B cell (primary cell): Measurements from ENCODE around the gene PARD6A. TPM values are rescaled to one million over a fixed set of nuclear protein-coding genes. Genes with fewer than 3 reads are reported as not detected.

Source experiments
- ATAC-seq: fragments of 200-7000 bp; cut with Tn5 transposase; one replicate; pipeline ENCODE4 v1.10.0; 2021; ENCODE audit warnings: low read depth, mild to moderate bottlenecking, moderate number of reproducible peaks, moderate library complexity
- CTCF ChIA-PET: fragments of 350-600 bp; sonication (Branson Sonifier 250); formaldehyde crosslinking; loops from one replicate; lab custom pipeline; 2021; ENCODE audit warnings: antibody characterized with exemption, inconsistent platforms; lab: Charles Lee
- POLR2A ChIA-PET: fragments of 350-600 bp; sonication (Branson Sonifier 250); formaldehyde crosslinking; loops from one replicate; lab custom pipeline; 2021; ENCODE audit warnings: antibody characterized with exemption; lab: Charles Lee
- DNase-seq: peaks from one replicate; pipeline ENCODE4 v3.0.0; 2013
- H2AFZ ChIP-seq: 2 replicates; pipeline ENCODE4 v1.6.1; 2012; ENCODE audit warnings: mild to moderate bottlenecking, low read depth, low read length; ENCODE audit not compliant: insufficient read depth, poor library complexity, severe bottlenecking
- H3K27ac ChIP-seq, 2 donors: 1 replicate in 1 of 2; 2 replicates in 1 of 2; pipeline ENCODE4 v1.5.1; 2012 to 2013; ENCODE audit warnings: low read length in 2 of 2, mild to moderate bottlenecking in 2 of 2, moderate library complexity in 1 of 2
- H3K27me3 ChIP-seq, 4 experiments: fragments of 200-600 bp in 1 of 4; sonication (generic) in 1 of 4; replicated peaks in 1 of 4; 1 replicate in 2 of 4; 2 replicates in 2 of 4; pipeline versions ENCODE4 v1.6.1 to v1.7.0; 2013 to 2016; ENCODE audit warnings: low read length in 3 of 4, mild to moderate bottlenecking in 2 of 4, mixed read lengths in 1 of 4, moderate library complexity in 1 of 4; ENCODE audit not compliant: insufficient read depth in 4 of 4, control insufficient read depth in 3 of 4; ENCODE audit errors: control extremely low read depth in 1 of 4
- H3K36me3 ChIP-seq, 2 experiments: replicated peaks in 1 of 2; 1 replicate in 1 of 2; 2 replicates in 1 of 2; pipeline versions ENCODE4 v1.6.1 to v1.7.1; 2013; ENCODE audit warnings: low read length in 1 of 2; ENCODE audit not compliant: insufficient read depth in 2 of 2, control insufficient read depth in 1 of 2; ENCODE audit errors: control extremely low read depth in 1 of 2, extremely low read depth in 1 of 2
- H3K4me1 ChIP-seq, 2 donors: fragments of 200-600 bp in 1 of 2; sonication (generic) in 1 of 2; 1 replicate in 1 of 2; 2 replicates in 1 of 2; pipeline versions ENCODE4 v1.5.1 to v1.6.1; 2013 to 2017; ENCODE audit warnings: low read length in 2 of 2; ENCODE audit not compliant: control insufficient read depth in 2 of 2, insufficient read depth in 2 of 2
- H3K4me2 ChIP-seq: replicated peaks from 2 replicates; pipeline ENCODE3; 2012; ENCODE audit warnings: mild to moderate bottlenecking, low read depth, low read length; ENCODE audit not compliant: poor library complexity, severe bottlenecking
- H3K4me3 ChIP-seq, 5 experiments: fragments of 200-600 bp in 1 of 5; sonication (generic) in 1 of 5; 1 replicate in 3 of 5; 2 replicates in 2 of 5; pipeline versions ENCODE4 v1.5.1 to v1.7.0; 2011 to 2016; ENCODE audit warnings: low read length in 4 of 5, mild to moderate bottlenecking in 4 of 5, low read depth in 2 of 5, control low read depth in 1 of 5, moderate library complexity in 1 of 5; ENCODE audit not compliant: insufficient read depth in 1 of 5; ENCODE audit errors: control extremely low read depth in 1 of 5, extremely low read depth in 1 of 5
- H3K79me2 ChIP-seq: fragments of 200-600 bp; sonication (generic); one replicate; pipeline ENCODE4 v1.6.0; 2016; ENCODE audit warnings: low read length; ENCODE audit not compliant: control insufficient read depth, insufficient read depth
- H3K9ac ChIP-seq: fragments of 200-600 bp; sonication (generic); 2 replicates; pipeline ENCODE4 v1.6.1; 2017; ENCODE audit warnings: mild to moderate bottlenecking, low read length, moderate library complexity
- H3K9me3 ChIP-seq, 3 donors: one replicate each; pipeline versions ENCODE4 v1.6.1 to v1.7.1; 2013; ENCODE audit warnings: low read length in 2 of 3; ENCODE audit not compliant: control insufficient read depth in 2 of 3, insufficient read depth in 1 of 3; ENCODE audit errors: control extremely low read depth in 1 of 3
- H4K20me1 ChIP-seq: 2 replicates; pipeline ENCODE4 v1.6.0; 2012; ENCODE audit warnings: mild to moderate bottlenecking, low read length; ENCODE audit not compliant: insufficient read depth, control insufficient read depth, poor library complexity, severe bottlenecking
- H3K27ac Mint-ChIP-seq: one replicate; pipeline ENCODE4 v1.8.0; 2021; ENCODE audit warnings: mixed read lengths
- H3K27me3 Mint-ChIP-seq: one replicate; pipeline ENCODE4 v1.8.0; 2021; ENCODE audit warnings: mixed read lengths
- H3K4me1 Mint-ChIP-seq: one replicate; pipeline ENCODE4 v1.8.0; 2021; ENCODE audit warnings: mixed read lengths
- H3K4me3 Mint-ChIP-seq: one replicate; pipeline ENCODE4 v1.8.0; 2021; ENCODE audit warnings: mixed read lengths
- H3K9me3 Mint-ChIP-seq: one replicate; pipeline ENCODE4 v1.8.0; 2022; ENCODE audit warnings: mixed read lengths; ENCODE audit not compliant: insufficient read depth
- CTCF ChIP-seq: fragments of 200-600 bp; IDR thresholded peaks from one replicate; pipeline ENCODE4 v1.8.0; 2022; ENCODE audit warnings: antibody characterized with exemption, mild to moderate bottlenecking
- EZH2 ChIP-seq: IDR thresholded peaks from 2 replicates; pipeline ENCODE4 v1.6.1; 2012; ENCODE audit warnings: borderline replicate concordance, low read depth, mild to moderate bottlenecking, moderate library complexity, low read length; ENCODE audit not compliant: insufficient read depth, poor library complexity, severe bottlenecking
- WGBS: methylation state at CpG from one replicate; pipeline ENCODE4 v1.1.5; 2013; ENCODE audit warnings: missing lambda C conversion rate; ENCODE audit not compliant: insufficient coverage; 5-methylcytosine and 5-hydroxymethylcytosine counted together
- intact Hi-C: fragments of 100-400 bp; cut with micrococcal nuclease; formaldehyde crosslinking; loops from one replicate; pipeline ENCODE4 v1.10.0; 2022
- polyA plus RNA-seq: library from polyadenylated mRNA; depleted of rRNA; stranded (reverse); fragments of >200 nt; gene quantifications from 2 replicates; pipeline ENCODE4 v1.2.3, GENCODE V29; 2012
- total RNA-seq, 2 donors: library from RNA; stranded (reverse); fragments of 120-200 nt in 1 of 2; gene quantifications; 1 replicate in 1 of 2; 2 replicates in 1 of 2; pipeline versions ENCODE4 v1.2.3 to v1.2.4, GENCODE V29; 2013 to 2022

Gene PARD6A
- total and polyA plus RNA-seq, 2 donors (not counting 1 experiment from before 2014, with no cell fraction given), result 14.8 to 15.9 TPM

- Mint-ChIP-seq H3K4me3 (no peak overlapping the region), H3K27ac (no peak overlapping the region), H3K9me3 (no peaks in the 10 kb centered on the region), H3K27me3 (no peaks in the 10 kb centered on the region), H3K4me1 (peaks cover 21% of the 10 kb centered on the region)
- H3K27ac ChIP-seq, result no peak overlapping the region
- ATAC-seq (no peak), DNase-seq (no peak)
- no peaks in the 10 kb centered on the region for H3K27me3 ChIP-seq
- no peak overlapping the region for H3K9ac ChIP-seq
- no peak overlapping the region for H2AFZ ChIP-seq
- H3K9me3 ChIP-seq, result no peaks in the 10 kb centered on the region
- H3K4me3 ChIP-seq, result no peak overlapping the region
- H3K79me2 ChIP-seq, result no peaks in the 10 kb centered on the region
- TF ChIP-seq EZH2 (no peak), CTCF (no peak)
- WGBS, result 100% methylated on average over 3 of the region's 7 CpGs
- H3K4me1 ChIP-seq, result peaks cover 7 to 17% of the 10 kb centered on the region in 2 donors
- H3K4me2 ChIP-seq, result no peak overlapping the region
- no peaks in the 10 kb centered on the region for H3K36me3 ChIP-seq
- ChIA-PET CTCF (interaction anchor here (1.7 kb wide), 2 partner anchors 141 to 285 kb away, joined by 3 to 5 read pairs; no protein-coding TSS in a partner anchor), POLR2A (no interaction called here)
- intact Hi-C loops, result no loop called here
- no peaks in the 10 kb centered on the region for H4K20me1 ChIP-seq
Observed at GRCh38 chr16:67675999-67676398, 15.2 kb downstream of the PARD6A start.

- H3K4me3 Mint-ChIP-seq, result no peak overlapping the region
- H3K9ac ChIP-seq, result no peak overlapping the region
- H2AFZ ChIP-seq, result no peak overlapping the region
- no peaks in the 10 kb centered on the region for H3K9me3 Mint-ChIP-seq
- H3K27me3 Mint-ChIP-seq, result no peaks in the 10 kb centered on the region
- intact Hi-C loops, result no loop called here
- H4K20me1 ChIP-seq, result no peaks in the 10 kb centered on the region
- H3K79me2 ChIP-seq, result no peaks in the 10 kb centered on the region
- H3K9me3 ChIP-seq, result no peaks in the 10 kb centered on the region
- no peaks in the 10 kb centered on the region for H3K27me3 ChIP-seq
- peaks cover 7 to 17% of the 10 kb centered on the region in 2 donors for H3K4me1 ChIP-seq
- no peak for TF ChIP-seq CTCF
- no peak for TF ChIP-seq EZH2
- no peak overlapping the region for H3K4me2 ChIP-seq
- ChIA-PET CTCF (interaction anchor here (0.9 to 1.7 kb wide), 6 partner anchors 131 to 364 kb away, joined by 3 to 5 read pairs (median 3); partner anchors contain the start of genes NRN1L and TSNAXIP1), POLR2A (no interaction called here)
- no peak overlapping the region for H3K4me3 ChIP-seq
- WGBS, result 90% methylated on average over 2 of the region's 4 CpGs
- ATAC-seq (no peak), DNase-seq (no peak)
- H3K27ac Mint-ChIP-seq, result no peak overlapping the region
- H3K4me1 Mint-ChIP-seq, result peaks cover 21% of the 10 kb centered on the region
- H3K36me3 ChIP-seq, result no peaks in the 10 kb centered on the region
- H3K27ac ChIP-seq, result no peak overlapping the region
Observed at GRCh38 chr16:67676516-67676915, 15.8 kb downstream of the PARD6A start.
